Stimulated activated memory B cell treated with anti-CD40 and anti-IgM and Interleukin-4, amounts not matched to agents 10 μg/mL and 1 μg/mL and 100 μg/mL, for 72 hours (primary cell): ENCODE results near the gene PHYKPL.

Experiments used
- ATAC-seq: fragments of 150-1000 bp; cut with Tn5 transposase; 2 replicates; pipeline ENCODE4 v1.10.0; 2021
- H3K27ac Mint-ChIP-seq: one replicate; pipeline ENCODE4 v1.8.0; 2022; ENCODE audit warnings: mild to moderate bottlenecking, mixed read lengths
- H3K27me3 Mint-ChIP-seq: one replicate; pipeline ENCODE4 v1.8.0; 2022; ENCODE audit warnings: mixed read lengths
- H3K36me3 Mint-ChIP-seq: one replicate; pipeline ENCODE4 v1.8.0; 2022; ENCODE audit warnings: mixed read lengths
- H3K4me1 Mint-ChIP-seq: one replicate; pipeline ENCODE4 v1.8.0; 2022; ENCODE audit warnings: mixed read lengths
- H3K4me3 Mint-ChIP-seq: one replicate; pipeline ENCODE4 v1.8.0; 2022; ENCODE audit warnings: mild to moderate bottlenecking, moderate library complexity, mixed read lengths
- H3K9me3 Mint-ChIP-seq: one replicate; pipeline ENCODE4 v1.8.0; 2022; ENCODE audit warnings: mixed read lengths

The PHYKPL gene

DNA sequence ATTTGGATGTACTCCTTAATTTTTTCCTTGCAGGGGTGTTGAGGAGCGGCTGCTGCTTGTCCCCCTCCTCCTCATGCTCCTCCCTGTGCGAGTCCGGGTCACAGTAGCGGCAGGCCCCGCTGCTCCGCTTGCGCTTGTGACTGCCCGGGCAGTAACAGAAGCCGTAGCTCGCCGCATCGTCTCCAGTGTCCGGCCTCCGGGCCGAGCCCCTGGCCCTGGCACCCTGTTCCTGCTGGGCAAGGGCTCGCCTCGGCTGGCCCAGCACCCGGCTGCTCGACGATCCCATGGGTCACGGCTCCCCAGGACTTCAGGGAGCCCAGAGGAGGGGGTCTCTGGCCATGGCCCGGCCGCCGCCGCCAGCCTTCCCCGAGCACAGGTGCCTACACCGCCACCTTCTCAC is 45.6 kb downstream of the PHYKPL start, which contains the start of gene GMCL2:
TSS of gene GMCL2 (minus strand) at position 358 of the 400 bp plus-strand sequence. CDS start at position 286, 72 bp downstream.
- no peak within 1 kb of the TSS for H3K27ac Mint-ChIP-seq
- H3K4me3 Mint-ChIP-seq: no peak within 1 kb of the TSS
- H3K4me1 Mint-ChIP-seq: no peaks in the 10 kb centered on the region
- H3K9me3 Mint-ChIP-seq: no peaks in the 10 kb centered on the region
- H3K36me3 Mint-ChIP-seq: peaks cover under 1% of the 10 kb centered on the region
- ATAC-seq: no peak
- peaks cover 24% of the 10 kb centered on the region for H3K27me3 Mint-ChIP-seq

DNA sequence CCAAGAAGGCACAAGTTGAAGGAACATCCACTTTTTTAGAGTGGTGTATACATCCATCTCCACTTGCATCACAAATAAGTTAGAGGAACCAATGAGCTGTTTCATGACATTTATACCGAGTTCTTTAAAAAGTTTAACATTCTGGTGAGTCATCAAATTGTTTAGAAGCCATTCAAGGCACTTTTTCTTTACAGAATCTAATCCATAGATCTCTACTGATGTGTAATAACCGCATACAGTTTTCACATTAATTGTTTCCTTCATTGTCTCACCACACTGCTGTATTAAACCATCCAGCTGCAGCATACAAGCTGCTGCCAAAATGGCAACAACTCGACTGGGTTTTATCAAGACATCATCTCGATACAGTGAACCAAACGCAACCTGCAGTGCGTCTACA is 46.2 kb downstream of the PHYKPL start:
- no peaks in the 10 kb centered on the region for H3K4me1 Mint-ChIP-seq
- H3K4me3 Mint-ChIP-seq: no peak overlapping the region
- peaks cover 22% of the 10 kb centered on the region for H3K27me3 Mint-ChIP-seq
- no peaks in the 10 kb centered on the region for H3K36me3 Mint-ChIP-seq
- no peak overlapping the region for H3K27ac Mint-ChIP-seq
- no peak for ATAC-seq
- H3K9me3 Mint-ChIP-seq: no peaks in the 10 kb centered on the region

DNA sequence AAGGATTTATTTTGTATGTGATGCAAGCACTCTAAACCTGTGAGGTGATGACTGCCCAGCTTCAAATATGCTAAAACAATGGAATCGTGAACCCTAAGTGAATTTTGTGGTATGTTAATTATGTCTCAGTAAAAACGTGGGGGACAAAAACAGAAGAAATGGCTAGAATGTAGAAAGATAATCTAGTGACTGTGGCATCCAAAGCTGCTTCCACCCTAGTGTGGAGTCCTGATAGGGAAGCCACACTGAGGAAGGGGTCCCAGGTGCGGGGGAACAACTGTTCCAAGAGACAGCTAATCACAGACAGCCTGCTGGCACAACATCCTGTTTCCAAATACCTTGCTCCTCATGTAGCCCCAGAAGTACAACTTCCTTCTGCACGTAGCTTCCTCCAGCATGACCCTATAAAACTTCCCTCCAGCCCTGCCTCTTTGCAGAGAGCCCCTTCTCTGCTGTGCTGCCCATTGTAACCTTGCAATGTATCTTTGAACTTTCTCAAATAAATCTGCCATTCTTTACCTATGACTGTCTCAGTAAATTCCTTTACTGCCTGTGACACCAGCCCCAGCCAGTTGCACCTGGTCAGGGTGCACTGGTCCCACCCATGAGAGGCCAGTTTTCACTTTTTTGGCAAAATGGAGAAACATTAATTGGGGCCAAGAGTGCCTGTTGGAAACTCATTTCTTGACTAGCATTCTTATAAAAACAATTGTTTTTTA is 50.3 kb downstream of the PHYKPL start:
- H3K4me3 Mint-ChIP-seq: no peak overlapping the region
- H3K9me3 Mint-ChIP-seq: peaks cover 2% of the 10 kb centered on the region
- ATAC-seq: no peak

DNA sequence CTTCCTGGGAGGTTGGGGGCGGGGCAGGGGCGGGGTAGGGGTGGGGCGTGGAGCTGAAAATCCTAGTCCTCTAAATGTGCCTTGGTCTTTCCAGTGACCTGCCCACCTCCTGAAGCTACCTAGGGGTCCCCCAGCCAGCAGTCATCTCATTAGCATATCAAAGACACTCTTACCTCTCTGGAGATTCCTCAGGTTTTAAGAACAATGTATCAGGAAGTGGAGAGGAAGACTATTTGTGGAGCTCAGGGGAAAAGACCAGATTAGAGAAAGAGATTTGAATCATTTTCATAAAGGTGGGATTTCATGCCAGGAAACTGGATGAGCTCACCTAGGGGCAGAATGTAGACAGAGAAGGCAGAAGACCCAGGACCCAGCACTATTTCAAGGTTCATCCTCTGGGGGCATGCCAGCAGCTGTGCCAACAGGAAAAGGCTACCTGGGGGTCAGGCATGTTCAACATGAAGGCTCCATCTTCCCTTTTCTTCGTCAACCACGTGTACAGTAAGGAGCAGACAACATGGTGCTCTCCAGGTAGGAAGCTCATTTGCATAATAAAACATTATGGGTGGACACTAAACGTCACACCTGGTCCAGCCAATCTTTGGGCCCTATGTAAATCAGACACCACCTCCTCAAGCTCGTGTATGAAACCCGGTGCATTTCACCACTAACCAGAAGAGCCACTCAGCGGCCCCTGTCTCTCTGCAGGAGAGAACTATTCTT is 52.3 kb downstream of the PHYKPL start:
- no peaks in the 10 kb centered on the region for H3K4me1 Mint-ChIP-seq
- no peak overlapping the region for H3K27ac Mint-ChIP-seq
- H3K36me3 Mint-ChIP-seq: no peaks in the 10 kb centered on the region
- peaks cover 36% of the 10 kb centered on the region for H3K27me3 Mint-ChIP-seq
- no peak overlapping the region for H3K4me3 Mint-ChIP-seq
- peaks cover 2% of the 10 kb centered on the region for H3K9me3 Mint-ChIP-seq
- ATAC-seq: no peak

More for the DNA sequence above, 50.3 kb downstream of the PHYKPL start:
- Mint-ChIP-seq H3K27me3 (peaks cover 25% of the 10 kb centered on the region), H3K36me3 (no peaks in the 10 kb centered on the region), H3K27ac (no peak overlapping the region), H3K4me1 (no peaks in the 10 kb centered on the region)

DNA sequence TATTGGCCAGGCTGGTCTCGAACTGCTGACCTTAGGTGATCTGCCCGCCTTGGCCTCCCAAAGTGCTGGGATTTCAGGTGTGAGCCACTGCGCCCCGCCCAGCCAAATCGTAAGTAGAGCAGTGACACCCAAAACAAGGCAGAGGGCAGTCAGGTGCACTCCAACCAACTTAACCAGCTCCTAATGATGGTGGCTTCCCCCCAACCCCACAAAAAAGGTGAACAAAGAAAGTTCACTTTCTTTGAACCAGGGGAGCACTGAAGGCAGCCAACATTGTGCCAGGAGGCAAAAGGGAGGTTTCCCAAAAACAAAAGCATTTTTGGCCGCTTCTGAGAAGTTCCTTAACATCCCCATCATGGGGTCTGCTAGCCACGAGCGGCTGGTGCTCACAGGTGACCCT is 55.0 kb downstream of the PHYKPL start:
- H3K36me3 Mint-ChIP-seq: no peaks in the 10 kb centered on the region
- H3K9me3 Mint-ChIP-seq: peaks cover 2% of the 10 kb centered on the region

DNA sequence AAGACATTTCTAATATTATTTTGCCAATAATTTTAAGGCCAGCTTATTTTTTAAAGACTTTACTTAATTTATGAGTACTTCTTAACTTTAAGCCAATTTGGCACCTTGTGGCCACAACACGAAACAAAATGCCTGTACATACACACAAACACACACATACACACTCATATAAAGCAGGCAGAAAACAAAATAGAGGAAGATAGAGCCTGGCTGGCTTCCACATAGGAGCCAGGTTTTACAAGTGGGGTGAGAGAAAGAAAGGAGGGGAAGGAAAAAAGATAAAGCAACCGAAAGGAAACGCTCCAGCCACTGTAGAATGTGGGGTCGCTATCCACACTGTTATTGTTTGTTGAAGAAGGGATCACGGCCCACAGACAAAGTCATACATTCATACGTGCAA is 55.8 kb downstream of the PHYKPL start:
- Mint-ChIP-seq H3K27ac (no peak overlapping the region), H3K4me1 (no peaks in the 10 kb centered on the region), H3K4me3 (no peak overlapping the region), H3K9me3 (peaks cover 2% of the 10 kb centered on the region), H3K27me3 (peaks cover 36% of the 10 kb centered on the region), H3K36me3 (no peaks in the 10 kb centered on the region)
- ATAC-seq: no peak

More for the DNA sequence above, 55.0 kb downstream of the PHYKPL start:
- no peaks in the 10 kb centered on the region for H3K4me1 Mint-ChIP-seq
- no peak overlapping the region for H3K4me3 Mint-ChIP-seq
- no peak for ATAC-seq
- peaks cover 36% of the 10 kb centered on the region for H3K27me3 Mint-ChIP-seq
- no peak overlapping the region for H3K27ac Mint-ChIP-seq

DNA sequence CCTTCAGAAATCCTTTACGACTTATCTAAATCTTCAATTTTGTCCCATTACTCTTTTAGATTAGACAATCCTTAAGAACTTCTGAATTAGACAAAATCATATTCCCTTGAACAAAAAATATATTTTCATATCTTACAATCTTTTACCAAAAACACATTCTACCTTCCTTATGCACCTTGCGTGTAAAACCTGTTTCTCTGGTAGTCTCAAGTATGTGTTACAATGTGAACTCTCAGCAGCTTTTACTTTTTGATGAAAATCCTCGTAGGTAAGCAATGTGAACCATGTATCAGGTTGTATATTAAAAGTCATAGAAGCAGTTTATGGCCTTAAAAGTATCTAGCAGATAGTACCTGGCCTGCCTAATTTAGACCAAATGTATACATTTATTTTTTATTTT is 58.1 kb downstream of the PHYKPL start:
- Mint-ChIP-seq H3K36me3 (no peaks in the 10 kb centered on the region), H3K27ac (no peak overlapping the region), H3K9me3 (peaks cover 2% of the 10 kb centered on the region), H3K4me3 (no peak overlapping the region), H3K27me3 (peaks cover 27% of the 10 kb centered on the region), H3K4me1 (no peaks in the 10 kb centered on the region)
- ATAC-seq: no peak

DNA sequence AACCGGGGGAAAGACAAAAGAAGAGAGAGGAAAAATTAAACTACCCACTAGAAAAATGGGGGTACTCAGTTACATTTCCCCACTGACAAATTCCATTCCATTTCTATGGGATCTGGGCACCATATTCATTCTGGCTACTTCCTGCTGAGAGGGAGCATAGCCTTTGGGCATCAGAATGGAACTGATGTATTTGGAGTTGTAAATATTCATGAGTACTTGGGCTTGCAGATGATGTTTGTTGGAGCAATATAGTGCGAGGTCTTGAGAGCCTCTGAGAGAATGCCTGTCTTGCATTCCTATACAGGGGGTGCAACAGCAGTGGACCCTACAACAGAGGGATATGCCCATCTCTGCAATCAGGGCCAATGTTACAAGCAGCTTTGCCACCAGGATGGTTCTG is 62.1 kb downstream of the PHYKPL start:
- ATAC-seq: no peak
- Mint-ChIP-seq H3K27me3 (no peaks in the 10 kb centered on the region), H3K36me3 (no peaks in the 10 kb centered on the region), H3K4me1 (peaks cover 5% of the 10 kb centered on the region), H3K9me3 (no peaks in the 10 kb centered on the region), H3K27ac (no peak overlapping the region), H3K4me3 (no peak overlapping the region)

DNA sequence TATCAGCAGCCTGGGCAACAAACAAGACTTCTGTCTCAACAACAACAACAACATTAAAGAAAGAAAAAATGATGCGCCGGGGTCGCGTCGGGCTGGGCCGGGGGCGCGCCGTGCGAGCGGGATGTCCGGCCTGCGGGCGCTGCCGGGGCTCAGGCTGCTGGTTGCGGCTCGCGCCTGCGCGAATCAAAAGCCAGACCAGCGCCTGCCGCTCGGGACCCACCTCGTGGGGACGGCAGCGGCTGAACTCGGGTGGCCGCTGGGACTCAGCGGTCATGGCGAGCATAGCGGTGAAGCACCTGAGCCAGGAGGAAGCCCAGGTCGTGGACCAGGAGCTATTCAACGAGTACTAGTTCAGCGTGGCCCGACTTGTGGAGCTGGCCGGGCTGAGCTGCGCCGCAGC is 67.0 kb downstream of the PHYKPL start:
- no peaks in the 10 kb centered on the region for H3K36me3 Mint-ChIP-seq
- no peak for ATAC-seq
- peaks cover 17% of the 10 kb centered on the region for H3K27me3 Mint-ChIP-seq
- H3K4me3 Mint-ChIP-seq: no peak overlapping the region
- no peaks in the 10 kb centered on the region for H3K9me3 Mint-ChIP-seq
- H3K4me1 Mint-ChIP-seq: peaks cover 18% of the 10 kb centered on the region
- H3K27ac Mint-ChIP-seq: no peak overlapping the region

DNA sequence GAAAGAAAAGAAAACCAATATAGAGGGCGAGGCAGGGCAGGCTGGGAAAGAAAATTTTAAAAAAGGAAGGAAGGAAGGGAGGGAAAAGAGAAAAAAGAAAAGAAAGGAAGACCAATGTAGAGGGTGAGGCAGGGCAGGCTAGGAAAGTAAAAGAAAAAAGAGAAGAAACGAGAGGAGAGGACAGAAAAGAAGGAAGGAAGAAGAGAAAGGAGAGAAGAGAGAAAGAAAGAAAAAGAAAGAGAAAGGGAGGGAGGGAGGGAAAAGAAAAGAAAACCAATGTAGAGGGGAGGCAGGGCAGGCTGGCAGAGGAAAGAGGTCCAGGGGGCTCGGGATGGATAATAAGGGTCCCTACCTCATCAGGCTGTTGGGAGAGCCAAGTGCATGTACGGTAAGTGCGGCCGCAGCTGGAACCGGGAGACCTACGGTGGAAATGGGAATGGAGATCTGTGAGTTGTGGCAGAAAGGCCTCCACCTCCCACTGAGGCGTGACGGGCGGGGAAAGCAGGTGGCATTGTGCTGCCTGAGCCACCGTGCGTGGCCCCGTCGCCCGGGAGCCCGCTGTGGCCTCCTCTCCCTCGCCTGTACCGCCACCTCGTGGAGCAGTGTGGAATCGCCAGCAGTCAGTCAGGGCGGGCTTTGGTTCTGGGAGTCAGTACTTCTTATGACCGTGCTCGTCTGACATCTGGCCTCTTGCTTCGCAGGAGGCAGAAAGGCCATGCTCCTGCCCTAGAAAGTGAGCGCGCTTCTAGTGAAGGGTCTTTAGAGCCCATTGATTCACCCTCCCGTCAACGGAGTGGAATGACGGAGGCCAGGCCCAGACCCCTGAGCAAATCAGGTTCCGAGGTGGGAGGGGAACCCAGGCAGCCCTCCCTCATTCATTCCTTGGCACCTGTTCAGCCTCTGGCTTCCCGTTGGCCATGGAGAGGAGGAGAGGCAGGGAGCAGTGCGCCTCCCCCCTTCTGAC is 68.5 kb downstream of the PHYKPL start:
- Mint-ChIP-seq H3K27ac (peak overlapping the region; percentile 11), H3K27me3 (peaks cover 17% of the 10 kb centered on the region), H3K4me3 (peak overlapping the region; percentile 40), H3K4me1 (peaks cover 18% of the 10 kb centered on the region), H3K36me3 (no peaks in the 10 kb centered on the region), H3K9me3 (no peaks in the 10 kb centered on the region)
- ATAC-seq: peak; percentile 98

DNA sequence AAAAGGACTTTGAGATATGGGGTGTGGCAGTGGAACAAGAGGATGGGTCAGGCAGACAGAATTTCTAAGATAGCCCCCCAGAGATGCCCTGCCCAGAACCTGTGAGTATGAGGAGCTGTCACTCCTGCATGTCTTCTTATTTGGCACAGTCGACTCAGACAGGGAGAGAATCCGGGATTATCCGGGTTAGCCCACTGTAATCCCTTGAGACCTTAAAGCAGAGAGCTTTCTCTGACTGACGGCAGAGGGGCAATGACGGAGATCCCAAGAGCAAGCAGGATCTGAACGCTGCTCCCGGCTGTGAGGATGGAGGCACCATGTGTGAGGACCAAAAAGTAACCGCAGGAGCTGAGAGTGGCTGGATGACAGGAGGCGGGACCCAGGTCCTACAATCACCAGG is 70.1 kb downstream of the PHYKPL start:
- H3K27me3 Mint-ChIP-seq: peaks cover 17% of the 10 kb centered on the region
- no peak for ATAC-seq
- peaks cover 12% of the 10 kb centered on the region for H3K4me1 Mint-ChIP-seq
- no peaks in the 10 kb centered on the region for H3K36me3 Mint-ChIP-seq
- H3K9me3 Mint-ChIP-seq: no peaks in the 10 kb centered on the region
- H3K4me3 Mint-ChIP-seq: no peak overlapping the region
- no peak overlapping the region for H3K27ac Mint-ChIP-seq

DNA sequence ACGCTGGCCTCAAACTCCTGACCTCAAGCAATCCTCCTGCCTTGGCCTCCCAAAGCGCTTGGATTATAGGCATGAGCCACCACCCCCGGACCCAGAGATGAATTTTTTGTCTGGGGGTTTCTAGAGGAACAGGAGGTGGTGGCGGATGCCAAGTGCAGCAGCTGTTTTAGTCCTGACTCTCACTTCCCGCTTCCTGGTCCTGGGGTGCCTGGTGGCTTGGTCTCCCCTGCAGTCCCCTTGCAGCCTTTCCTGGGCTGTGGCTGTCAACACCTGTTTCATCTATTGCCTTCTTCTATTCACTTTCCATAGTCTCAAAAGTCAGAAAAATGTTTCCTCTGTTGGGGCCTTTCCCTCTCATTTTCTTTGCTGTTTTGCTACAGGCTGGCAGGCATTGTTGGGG is 72.4 kb downstream of the PHYKPL start:
- peaks cover 12% of the 10 kb centered on the region for H3K4me1 Mint-ChIP-seq
- no peak overlapping the region for H3K27ac Mint-ChIP-seq
- no peaks in the 10 kb centered on the region for H3K9me3 Mint-ChIP-seq
- peaks cover 17% of the 10 kb centered on the region for H3K27me3 Mint-ChIP-seq
- no peaks in the 10 kb centered on the region for H3K36me3 Mint-ChIP-seq
- ATAC-seq: no peak
- no peak overlapping the region for H3K4me3 Mint-ChIP-seq
